CD8-positive, alpha-beta memory T cell (primary cell): ENCODE data around the gene SNX27. TPM values are rescaled to one million over a fixed set of nuclear protein-coding genes. Genes with fewer than 3 reads are reported as not detected.
"Not testable (repeated sequence)": the region's sequence is repeated elsewhere in the genome, so short reads cannot be mapped to it uniquely, and the experiment has no call there.

Experiments used
- CTCF ChIA-PET: fragments of 350-600 bp; sonication (Branson Sonifier 250); formaldehyde crosslinking; loops from one replicate; lab custom pipeline; 2021; ENCODE audit warnings: antibody characterized with exemption; lab: Charles Lee
- POLR2A ChIA-PET: fragments of 350-600 bp; sonication (Branson Sonifier 250); formaldehyde crosslinking; loops from one replicate; lab custom pipeline; 2021; ENCODE audit warnings: antibody characterized with exemption; lab: Charles Lee
- DNase-seq, 5 donors: peaks; one replicate each; pipeline versions ENCODE4 v3.0.0 to v3.0.0-alpha.2; 2020 to 2022; ENCODE audit warnings: mixed read lengths in 1 of 5
- H3K27ac ChIP-seq: one replicate; pipeline ENCODE4 v1.7.0; 2013; ENCODE audit warnings: low read depth, mild to moderate bottlenecking, low read length, moderate library complexity
- H3K27me3 ChIP-seq: 2 replicates; pipeline ENCODE4 v1.7.0; 2013; ENCODE audit warnings: low read length, mild to moderate bottlenecking; ENCODE audit not compliant: insufficient read depth, poor library complexity, severe bottlenecking
- H3K36me3 ChIP-seq: 2 replicates; pipeline ENCODE4 v1.7.0; 2013; ENCODE audit warnings: mild to moderate bottlenecking, low read length, moderate library complexity; ENCODE audit not compliant: insufficient read depth
- H3K4me1 ChIP-seq: 2 replicates; pipeline ENCODE4 v1.7.0; 2013; ENCODE audit warnings: mild to moderate bottlenecking, low read length, moderate library complexity; ENCODE audit not compliant: insufficient read depth
- H3K4me3 ChIP-seq: 2 replicates; pipeline ENCODE4 v1.7.0; 2013; ENCODE audit warnings: mild to moderate bottlenecking, low read length
- H3K9me3 ChIP-seq: 2 replicates; pipeline ENCODE4 v1.7.0; 2013; ENCODE audit warnings: mild to moderate bottlenecking, low read length
- H3K27ac Mint-ChIP-seq, 8 donors: one replicate each; pipeline ENCODE4 v1.8.0; 2020 to 2021; ENCODE audit warnings: mixed read lengths in 8 of 8, mild to moderate bottlenecking in 6 of 8, inconsistent platforms in 3 of 8, moderate library complexity in 3 of 8
- H3K27me3 Mint-ChIP-seq, 2 donors: one replicate each; pipeline ENCODE4 v1.8.0; 2020 to 2021; ENCODE audit warnings: mixed read lengths in 2 of 2, mild to moderate bottlenecking in 1 of 2, moderate library complexity in 1 of 2
- H3K36me3 Mint-ChIP-seq, 3 donors: one replicate each; pipeline ENCODE4 v1.8.0; 2020 to 2021; ENCODE audit warnings: mixed read lengths in 3 of 3, inconsistent platforms in 1 of 3, mild to moderate bottlenecking in 1 of 3
- H3K4me1 Mint-ChIP-seq, 3 donors: one replicate each; pipeline ENCODE4 v1.8.0; 2020 to 2021; ENCODE audit warnings: mixed read lengths in 3 of 3, inconsistent platforms in 1 of 3, mild to moderate bottlenecking in 1 of 3
- H3K4me3 Mint-ChIP-seq, 7 donors: one replicate each; pipeline ENCODE4 v1.8.0; 2020 to 2021; ENCODE audit warnings: mixed read lengths in 7 of 7, mild to moderate bottlenecking in 6 of 7, moderate library complexity in 4 of 7, inconsistent platforms in 2 of 7
- H3K9me3 Mint-ChIP-seq, 5 donors: one replicate each; pipeline ENCODE4 v1.8.0; 2020 to 2022; ENCODE audit warnings: mixed read lengths in 5 of 5, mild to moderate bottlenecking in 3 of 5, moderate library complexity in 2 of 5, inconsistent platforms in 1 of 5
- polyA plus RNA-seq: library from polyadenylated mRNA; unstranded; fragments of 300-500 nt; fragmentation: Illumina TruSeq; gene quantifications from one replicate; pipeline ENCODE4 v1.2.3, GENCODE V29; 2021
- total RNA-seq, 2 experiments: library from RNA; stranded (reverse); gene quantifications; one replicate each; pipeline ENCODE4 v1.2.3, GENCODE V29; 2021

SNX27 gene
- total and polyA plus RNA-seq, 3 experiments from 2014 or later, result 13.7 to 32.1 (median 30.1) TPM

GRCh38 chr1:151680826-151681225, 69.0 kb downstream of the SNX27 start:
- Histone ChIP-seq H3K4me1 (no peaks in the 10 kb centered on the region), H3K36me3 (no peaks in the 10 kb centered on the region), H3K27me3 (no peaks in the 10 kb centered on the region), H3K4me3 (no peak overlapping the region), H3K9me3 (no peaks in the 10 kb centered on the region), H3K27ac (no peak overlapping the region)
- no peak for DNase-seq
- ChIA-PET CTCF (no interaction called here), POLR2A (interaction anchor here (0.6 kb wide), 1 partner anchor 125 kb away, joined by 4 read pairs; no protein-coding TSS in a partner anchor)
- H3K27ac Mint-ChIP-seq, result peak overlapping the region in 1 of 8 donors; percentile 25
- H3K36me3 Mint-ChIP-seq, result peaks cover 7 to 56% (median 15%) of the 10 kb centered on the region in 3 donors
- H3K4me1 Mint-ChIP-seq, result no peaks in the 10 kb centered on the region
- H3K27me3 Mint-ChIP-seq, result no peaks in the 10 kb centered on the region
- no peak overlapping the region for H3K4me3 Mint-ChIP-seq
- H3K9me3 Mint-ChIP-seq, result no peaks in the 10 kb centered on the region

- Histone ChIP-seq H3K27ac (no peak overlapping the region), H3K27me3 (no peaks in the 10 kb centered on the region), H3K4me3 (no peak overlapping the region), H3K36me3 (no peaks in the 10 kb centered on the region), H3K4me1 (no peaks in the 10 kb centered on the region), H3K9me3 (no peaks in the 10 kb centered on the region)
- H3K4me1 Mint-ChIP-seq, result no peaks in the 10 kb centered on the region
- POLR2A ChIA-PET, result no interaction called here
- H3K27ac Mint-ChIP-seq, result no peak overlapping the region
- no peak overlapping the region for H3K4me3 Mint-ChIP-seq
- CTCF ChIA-PET, result no interaction called here
- H3K9me3 Mint-ChIP-seq, result no peaks in the 10 kb centered on the region
- no peaks in the 10 kb centered on the region for H3K27me3 Mint-ChIP-seq
- H3K36me3 Mint-ChIP-seq, result peaks cover 7 to 63% (median 18%) of the 10 kb centered on the region in 3 donors
- no peak for DNase-seq
Measured at GRCh38 chr1:151681923-151682322, 70.1 kb downstream of the SNX27 start.

DNA sequence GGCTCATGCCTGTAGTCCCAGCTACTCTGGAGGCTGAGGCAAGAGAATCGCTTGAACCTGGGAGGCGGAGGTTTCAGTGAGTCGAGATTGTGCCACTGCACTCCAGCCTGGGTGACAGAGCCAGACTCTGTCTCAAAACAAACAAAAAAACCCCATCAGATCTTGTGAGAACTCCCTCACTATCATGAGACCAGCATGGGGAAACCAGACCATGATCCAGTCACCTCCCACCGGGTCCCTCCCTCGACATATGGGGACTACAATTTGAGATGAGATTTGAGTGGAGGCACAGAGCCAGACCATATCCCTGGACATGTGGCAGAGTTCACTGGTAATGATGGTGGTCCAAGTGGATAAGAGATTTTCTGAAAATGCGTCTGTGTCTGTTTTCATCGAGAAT, 71.1 kb downstream of the SNX27 start:
- H3K4me1 Mint-ChIP-seq, H3K4me3 Mint-ChIP-seq, H3K9me3 ChIP-seq, H3K4me3 ChIP-seq, H3K27ac ChIP-seq, H3K36me3 ChIP-seq, POLR2A ChIA-PET, H3K27me3 Mint-ChIP-seq, H3K27me3 ChIP-seq, CTCF ChIA-PET, H3K27ac Mint-ChIP-seq, DNase-seq, H3K9me3 Mint-ChIP-seq, H3K4me1 ChIP-seq: not testable (repeated sequence)
- peaks cover 7 to 67% (median 19%) of the 10 kb centered on the region in 3 donors for H3K36me3 Mint-ChIP-seq

DNA sequence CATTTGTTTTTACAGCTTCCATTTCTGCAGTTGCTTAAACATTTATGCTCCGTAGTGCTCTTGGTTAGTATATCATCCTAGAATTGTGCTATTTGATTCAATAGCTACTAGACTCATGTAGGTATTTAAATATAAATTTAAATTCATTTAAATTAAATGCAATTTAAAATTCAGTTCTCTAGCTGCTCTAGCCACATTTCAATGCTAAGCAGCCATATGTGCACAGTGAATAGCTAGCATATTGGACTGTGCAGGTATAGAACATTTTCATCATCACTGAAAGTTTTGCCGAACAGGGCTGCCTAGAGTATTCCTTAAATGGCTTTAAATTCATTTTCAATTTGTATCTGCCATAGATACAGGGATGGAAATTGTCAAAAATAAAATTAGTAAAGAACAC, 72.3 kb downstream of the SNX27 start:
- H3K4me3 Mint-ChIP-seq, result no peak overlapping the region
- Histone ChIP-seq H3K27ac (no peak overlapping the region), H3K4me3 (no peak overlapping the region), H3K27me3 (no peaks in the 10 kb centered on the region), H3K9me3 (no peaks in the 10 kb centered on the region), H3K36me3 (no peaks in the 10 kb centered on the region), H3K4me1 (no peaks in the 10 kb centered on the region)
- H3K36me3 Mint-ChIP-seq, result peaks cover 3 to 67% (median 19%) of the 10 kb centered on the region in 3 donors
- H3K27me3 Mint-ChIP-seq, result no peaks in the 10 kb centered on the region
- CTCF ChIA-PET, result no interaction called here
- no peak overlapping the region for H3K27ac Mint-ChIP-seq
- no peaks in the 10 kb centered on the region for H3K4me1 Mint-ChIP-seq
- POLR2A ChIA-PET, result no interaction called here
- no peak for DNase-seq
- H3K9me3 Mint-ChIP-seq, result no peaks in the 10 kb centered on the region

DNA sequence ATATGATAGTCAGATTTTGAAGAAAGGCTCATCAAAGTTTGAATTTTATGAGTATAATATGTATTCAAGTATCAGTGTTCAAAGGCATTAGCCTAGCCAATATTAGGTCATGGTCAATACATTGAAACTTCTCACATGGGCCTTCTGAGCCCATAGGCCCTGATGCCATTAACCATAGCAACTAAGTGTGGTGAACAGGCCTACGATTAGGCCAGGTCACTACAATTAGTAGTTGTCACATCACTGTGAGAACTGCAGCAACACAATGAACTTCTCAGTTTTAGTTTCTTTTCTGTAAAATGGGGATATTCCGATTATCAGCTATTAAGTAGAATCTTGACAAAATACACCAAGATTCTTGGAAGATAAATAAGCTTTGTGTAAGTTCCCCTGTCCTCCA, 74.7 kb downstream of the SNX27 start:
- Histone ChIP-seq H3K4me3 (no peak overlapping the region), H3K4me1 (no peaks in the 10 kb centered on the region), H3K36me3 (no peaks in the 10 kb centered on the region), H3K27ac (no peak overlapping the region), H3K9me3 (no peaks in the 10 kb centered on the region), H3K27me3 (no peaks in the 10 kb centered on the region)
- H3K36me3 Mint-ChIP-seq, result peaks cover 0 to 67% (median 14%) of the 10 kb centered on the region in 3 donors
- peaks cover 1 to 3% (median 2%) of the 10 kb centered on the region in 3 donors for H3K4me1 Mint-ChIP-seq
- DNase-seq, result no peak
- no peaks in the 10 kb centered on the region for H3K9me3 Mint-ChIP-seq
- no peak overlapping the region for H3K27ac Mint-ChIP-seq
- ChIA-PET POLR2A (no interaction called here), CTCF (no interaction called here)
- H3K27me3 Mint-ChIP-seq, result no peaks in the 10 kb centered on the region
- H3K4me3 Mint-ChIP-seq, result no peak overlapping the region

DNA sequence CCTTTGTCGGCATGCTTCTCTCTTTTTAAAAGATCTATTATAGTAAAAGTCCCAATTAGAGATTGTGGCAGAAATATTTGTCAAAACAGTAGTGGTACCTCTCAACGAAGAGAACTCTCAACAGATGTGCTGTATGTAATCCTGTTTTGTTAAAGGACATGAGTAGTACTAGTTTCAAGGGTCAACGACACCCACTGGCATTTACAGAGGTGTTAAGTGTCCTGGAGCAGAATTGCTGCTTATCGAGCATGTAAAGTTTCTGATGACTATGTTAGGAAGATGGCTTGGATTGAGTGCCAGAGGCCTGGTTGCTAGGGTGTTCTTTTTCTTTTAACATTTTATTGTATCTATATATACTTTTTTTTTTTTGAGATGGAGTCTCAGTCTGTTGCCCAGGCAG, 77.6 kb downstream of the SNX27 start:
- CTCF ChIA-PET, result no interaction called here
- H3K27me3 ChIP-seq, result no peaks in the 10 kb centered on the region
- DNase-seq, result no peak

GRCh38 chr1:151692226-151692625, 80.4 kb downstream of the SNX27 start:
- H3K9me3 ChIP-seq, result no peaks in the 10 kb centered on the region
- H3K27me3 Mint-ChIP-seq, result no peaks in the 10 kb centered on the region
- peaks cover 4 to 80% (median 23%) of the 10 kb centered on the region in 3 donors for H3K36me3 Mint-ChIP-seq
- no peaks in the 10 kb centered on the region for H3K4me1 ChIP-seq
- no peaks in the 10 kb centered on the region for H3K27me3 ChIP-seq
- no peak for DNase-seq
- H3K9me3 Mint-ChIP-seq, result no peaks in the 10 kb centered on the region
- peaks cover 5 to 6% (median 6%) of the 10 kb centered on the region in 3 donors for H3K4me1 Mint-ChIP-seq
- H3K4me3 ChIP-seq, result no peak overlapping the region
- H3K4me3 Mint-ChIP-seq, result no peak overlapping the region
- H3K27ac Mint-ChIP-seq, result peak overlapping the region in 2 of 8 donors; percentile 36 to 75
- ChIA-PET CTCF (interaction anchor here (1.7 kb wide), 1 partner anchor 42 kb away, joined by 4 read pairs; no protein-coding TSS in a partner anchor), POLR2A (interaction anchor here (0.6 kb wide), 1 partner anchor 117 kb away, joined by 3 read pairs; no protein-coding TSS in a partner anchor)
- no peak overlapping the region for H3K27ac ChIP-seq
- peaks cover 9% of the 10 kb centered on the region for H3K36me3 ChIP-seq

More for the DNA sequence above, 77.6 kb downstream of the SNX27 start:
- POLR2A ChIA-PET, result no interaction called here
- Histone ChIP-seq H3K4me1 (no peaks in the 10 kb centered on the region), H3K4me3 (no peak overlapping the region), H3K27ac (no peak overlapping the region), H3K9me3 (no peaks in the 10 kb centered on the region), H3K36me3 (peaks cover 9% of the 10 kb centered on the region)
- Mint-ChIP-seq H3K4me3 (no peak overlapping the region), H3K27ac (peak overlapping the region in 1 of 8 donors; percentile 46), H3K27me3 (no peaks in the 10 kb centered on the region), H3K4me1 (peaks cover 5 to 6% (median 6%) of the 10 kb centered on the region in 3 donors), H3K36me3 (peaks cover 4 to 77% (median 21%) of the 10 kb centered on the region in 3 donors), H3K9me3 (no peaks in the 10 kb centered on the region)

DNA sequence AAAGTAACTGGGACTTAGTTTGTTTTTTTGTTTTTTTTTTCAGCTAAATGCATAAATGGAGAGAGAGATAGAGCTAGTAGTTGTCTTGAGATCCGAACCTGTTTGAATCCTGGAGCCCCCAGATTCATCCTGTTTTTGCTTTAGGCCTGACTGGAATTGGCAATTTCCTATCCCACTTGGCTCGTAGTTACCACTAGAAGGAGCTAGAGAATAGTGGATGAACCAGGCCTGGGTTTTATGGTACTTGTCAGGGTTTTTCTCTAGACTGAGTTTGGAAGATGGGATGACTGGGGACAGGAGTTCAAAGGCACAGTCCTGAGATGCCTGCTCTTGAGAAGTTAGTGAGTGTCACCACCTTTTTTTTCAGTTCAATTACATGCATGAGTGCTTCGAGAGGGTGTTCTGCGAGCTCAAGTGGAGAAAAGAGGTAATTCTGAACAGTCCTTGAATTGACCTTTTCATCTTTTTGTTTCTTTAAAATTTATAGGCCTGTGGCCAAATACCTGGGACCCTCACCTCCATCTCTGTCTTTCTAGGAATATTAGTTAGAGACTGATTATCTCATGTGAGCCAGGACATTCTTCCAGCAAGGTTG, 81.3 kb downstream of the SNX27 start:
- no peaks in the 10 kb centered on the region for H3K4me1 ChIP-seq
- no peaks in the 10 kb centered on the region for H3K27me3 Mint-ChIP-seq
- POLR2A ChIA-PET, result no interaction called here
- peaks cover 4 to 80% (median 23%) of the 10 kb centered on the region in 3 donors for H3K36me3 Mint-ChIP-seq
- no peaks in the 10 kb centered on the region for H3K9me3 ChIP-seq
- no peak overlapping the region for H3K4me3 ChIP-seq
- no peaks in the 10 kb centered on the region for H3K9me3 Mint-ChIP-seq
- H3K27ac Mint-ChIP-seq, result no peak overlapping the region
- CTCF ChIA-PET, result interaction anchor here (1.7 kb wide), 1 partner anchor 41 kb away, joined by 4 read pairs; no protein-coding TSS in a partner anchor
- H3K36me3 ChIP-seq, result peaks cover 11% of the 10 kb centered on the region
- H3K27ac ChIP-seq, result no peak overlapping the region
- no peak overlapping the region for H3K4me3 Mint-ChIP-seq
- no peak for DNase-seq
- H3K4me1 Mint-ChIP-seq, result peaks cover 5 to 6% (median 6%) of the 10 kb centered on the region in 3 donors
- no peaks in the 10 kb centered on the region for H3K27me3 ChIP-seq
